ENCODE results near the gene KMO. TPM values are rescaled to one million over a fixed set of nuclear protein-coding genes. Genes with fewer than 3 reads are reported as not detected.

The KMO gene
- total RNA-seq, 2 donors from 2014 or later: 0.39 to 0.47 TPM

GRCh38 chr1:241614144-241614543, 82.0 kb downstream of the KMO start:
- intact Hi-C loops (cut with DNase I): loop anchor here in 1 of 2 donors (5.0 to 10.0 kb wide), 2 partner anchors 221 to 383 kb away; partner anchors contain the start of gene MAP1LC3C

GRCh38 chr1:241614572-241614971, 82.4 kb downstream of the KMO start:
- DNase-seq: no peak
- ATAC-seq: no peak
- intact Hi-C loops (cut with DNase I): loop anchor here in 1 of 2 donors (5.0 to 10.0 kb wide), 2 partner anchors 220 to 383 kb away; partner anchors contain the start of gene MAP1LC3C

More at GRCh38 chr1:241614144-241614543, 82.0 kb downstream of the KMO start:
- DNase-seq (no peak), ATAC-seq (no peak)

GRCh38 chr1:241615043-241615974, 83.1 kb downstream of the KMO start:
- DNase-seq: no peak
- intact Hi-C loops (cut with DNase I): loop anchor here in 1 of 2 donors (10.0 kb wide), 1 partner anchor 219 kb away; no protein-coding TSS in a partner anchor
- ATAC-seq: no peak

- no peak for ATAC-seq
- intact Hi-C loops (cut with DNase I): loop anchor here in 1 of 2 donors (10.0 kb wide), 1 partner anchor 217 kb away; no protein-coding TSS in a partner anchor
- DNase-seq: no peak
These were observed 85.2 kb downstream of the KMO start for GRCh38 chr1:241617426-241617825.

GRCh38 chr1:241622669-241623068, 90.5 kb downstream of the KMO start:
- peak; percentile 30 to 89 for ATAC-seq
- intact Hi-C loops (cut with DNase I): loop anchor here in 1 of 2 donors (10.0 kb wide), 1 partner anchor 88 kb away; the partner anchor contains the start of gene KMO

GRCh38 chr1:241624935-241625334, 92.8 kb downstream of the KMO start:
- DNase-seq: no peak
- ATAC-seq: no peak
- intact Hi-C loops (cut with DNase I): loop anchor here (5.0 to 10.0 kb wide), 2 partner anchors 90 to 93 kb away; partner anchors contain the start of gene KMO (in 2 of the 2)

More at GRCh38 chr1:241622669-241623068, 90.5 kb downstream of the KMO start:
- no peak for DNase-seq

- DNase-seq (no peak), ATAC-seq (peak in 1 of 2 donors; percentile 59)
- intact Hi-C loops (cut with DNase I): loop anchor here (5.0 to 10.0 kb wide), 2 partner anchors 93 to 95 kb away; partner anchors contain the start of gene KMO (in 2 of the 2)
These were observed 95.5 kb downstream of the KMO start for GRCh38 chr1:241627453-241628259.

GRCh38 chr1:241630005-241630404, 97.8 kb downstream of the KMO start:
- no peak for ATAC-seq
- DNase-seq: no peak
- intact Hi-C loops (cut with DNase I): no loop called here

GRCh38 chr1:241630476-241630875, 98.3 kb downstream of the KMO start:
- intact Hi-C loops (cut with DNase I): no loop called here
- no peak for DNase-seq
- no peak for ATAC-seq

- intact Hi-C loops (cut with DNase I): no loop called here
- ATAC-seq (no peak), DNase-seq (no peak)
These were observed 98.7 kb downstream of the KMO start for GRCh38 chr1:241630899-241631298.

- ATAC-seq: no peak
- DNase-seq: no peak
- intact Hi-C loops (cut with DNase I): no loop called here
These were observed 99.5 kb downstream of the KMO start for GRCh38 chr1:241631674-241632073.

GRCh38 chr1:241632987-241633386, 100.8 kb downstream of the KMO start:
- intact Hi-C loops (cut with DNase I): no loop called here
- DNase-seq: no peak
- no peak for ATAC-seq

- DNase-seq: no peak
- no peak for ATAC-seq
- intact Hi-C loops (cut with DNase I): no loop called here
These were observed 103.5 kb downstream of the KMO start for GRCh38 chr1:241635556-241636152.

- no peak for DNase-seq
- intact Hi-C loops (cut with DNase I): no loop called here
- ATAC-seq: no peak
These were observed 104.1 kb downstream of the KMO start for GRCh38 chr1:241636291-241636690.

- intact Hi-C loops (cut with DNase I): no loop called here
- DNase-seq (no peak), ATAC-seq (no peak)
These were observed 104.9 kb downstream of the KMO start for GRCh38 chr1:241637046-241637590.

- intact Hi-C loops (cut with DNase I): no loop called here
- no peak for ATAC-seq
- DNase-seq: no peak
These were observed 105.4 kb downstream of the KMO start for GRCh38 chr1:241637604-241638003.

GRCh38 chr1:241638099-241638682, 106.0 kb downstream of the KMO start:
- no peak for ATAC-seq
- intact Hi-C loops (cut with DNase I): no loop called here
- no peak for DNase-seq

- DNase-seq (no peak), ATAC-seq (no peak)
- intact Hi-C loops (cut with DNase I): no loop called here
These were observed 106.9 kb downstream of the KMO start for GRCh38 chr1:241638909-241639622.
